Colonic mucosa (tissue), 4 donors: Measurements from ENCODE around the gene PTTG1IP. TPM values are rescaled to one million over a fixed set of nuclear protein-coding genes. Genes with fewer than 3 reads are reported as not detected.
"Not testable (repeated sequence)": the region's sequence is repeated elsewhere in the genome, so short reads cannot be mapped to it uniquely, and the experiment has no call there.

Experiments used
- DNase-seq: peaks from one replicate; pipeline ENCODE4 v3.0.0-alpha.2; 2020
- H3K27ac ChIP-seq: fragments of 200-600 bp; one replicate; pipeline ENCODE4 v1.8.0; 2021
- H3K27me3 ChIP-seq: fragments of 200-600 bp; one replicate; pipeline ENCODE4 v1.8.0; 2021
- H3K36me3 ChIP-seq: fragments of 200-600 bp; one replicate; pipeline ENCODE4 v1.8.0; 2021
- H3K4me1 ChIP-seq: fragments of 200-600 bp; one replicate; pipeline ENCODE4 v1.8.0; 2021; ENCODE audit warnings: mild to moderate bottlenecking
- H3K4me3 ChIP-seq: fragments of 200-600 bp; one replicate; pipeline ENCODE4 v1.8.0; 2021
- H3K9ac ChIP-seq, 2 donors: one replicate each; pipeline ENCODE4 v1.7.0; 2013; ENCODE audit warnings: control low read depth in 2 of 2, low read depth in 2 of 2, low read length in 2 of 2
- H3K9me3 ChIP-seq: fragments of 200-600 bp; one replicate; pipeline ENCODE4 v1.8.0; 2021
- intact Hi-C: fragments of 100-400 bp; cut with DNase I; formaldehyde crosslinking; loops from one replicate; pipeline ENCODE4 v1.14.1; 2022
- total RNA-seq, 2 donors: library from RNA; stranded (reverse); fragmentation: NEBNext Ultra II Directional in 1 of 2; extraction: Animal tissue kit (Norgen Biotek cat#: 25700) in 1 of 2; gene quantifications; one replicate each; pipeline ENCODE4 v1.2.1, GENCODE V29; 2021
- TF ChIP-seq, protein P1 (sequence below): fragments of 200-600 bp; IDR thresholded peaks from one replicate; pipeline ENCODE4 v1.8.0; 2022; ENCODE audit warnings: antibody characterized with exemption, mild to moderate bottlenecking
- donor health status: healthy.
- donor health status: DM: no; HTN: no; CAD: no.
- donor health status: DM: no; HTN: no; CAD: no.

Gene PTTG1IP
- total RNA-seq, 2 donors from 2014 or later: 218 to 414 TPM

GRCh38 chr21:44834951-44835646, 38.4 kb downstream of the PTTG1IP start:
- no peaks in the 10 kb centered on the region for H3K4me1 ChIP-seq
- no peak overlapping the region for H3K9ac ChIP-seq
- no peaks in the 10 kb centered on the region for H3K27me3 ChIP-seq
- intact Hi-C loops: no loop called here
- DNase-seq: no peak
- no peaks in the 10 kb centered on the region for H3K9me3 ChIP-seq
- TF ChIP-seq, protein P1, sequence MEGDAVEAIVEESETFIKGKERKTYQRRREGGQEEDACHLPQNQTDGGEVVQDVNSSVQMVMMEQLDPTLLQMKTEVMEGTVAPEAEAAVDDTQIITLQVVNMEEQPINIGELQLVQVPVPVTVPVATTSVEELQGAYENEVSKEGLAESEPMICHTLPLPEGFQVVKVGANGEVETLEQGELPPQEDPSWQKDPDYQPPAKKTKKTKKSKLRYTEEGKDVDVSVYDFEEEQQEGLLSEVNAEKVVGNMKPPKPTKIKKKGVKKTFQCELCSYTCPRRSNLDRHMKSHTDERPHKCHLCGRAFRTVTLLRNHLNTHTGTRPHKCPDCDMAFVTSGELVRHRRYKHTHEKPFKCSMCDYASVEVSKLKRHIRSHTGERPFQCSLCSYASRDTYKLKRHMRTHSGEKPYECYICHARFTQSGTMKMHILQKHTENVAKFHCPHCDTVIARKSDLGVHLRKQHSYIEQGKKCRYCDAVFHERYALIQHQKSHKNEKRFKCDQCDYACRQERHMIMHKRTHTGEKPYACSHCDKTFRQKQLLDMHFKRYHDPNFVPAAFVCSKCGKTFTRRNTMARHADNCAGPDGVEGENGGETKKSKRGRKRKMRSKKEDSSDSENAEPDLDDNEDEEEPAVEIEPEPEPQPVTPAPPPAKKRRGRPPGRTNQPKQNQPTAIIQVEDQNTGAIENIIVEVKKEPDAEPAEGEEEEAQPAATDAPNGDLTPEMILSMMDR: no peak
- H3K4me3 ChIP-seq: no peak overlapping the region
- no peak overlapping the region for H3K27ac ChIP-seq
- no peaks in the 10 kb centered on the region for H3K36me3 ChIP-seq

DNA sequence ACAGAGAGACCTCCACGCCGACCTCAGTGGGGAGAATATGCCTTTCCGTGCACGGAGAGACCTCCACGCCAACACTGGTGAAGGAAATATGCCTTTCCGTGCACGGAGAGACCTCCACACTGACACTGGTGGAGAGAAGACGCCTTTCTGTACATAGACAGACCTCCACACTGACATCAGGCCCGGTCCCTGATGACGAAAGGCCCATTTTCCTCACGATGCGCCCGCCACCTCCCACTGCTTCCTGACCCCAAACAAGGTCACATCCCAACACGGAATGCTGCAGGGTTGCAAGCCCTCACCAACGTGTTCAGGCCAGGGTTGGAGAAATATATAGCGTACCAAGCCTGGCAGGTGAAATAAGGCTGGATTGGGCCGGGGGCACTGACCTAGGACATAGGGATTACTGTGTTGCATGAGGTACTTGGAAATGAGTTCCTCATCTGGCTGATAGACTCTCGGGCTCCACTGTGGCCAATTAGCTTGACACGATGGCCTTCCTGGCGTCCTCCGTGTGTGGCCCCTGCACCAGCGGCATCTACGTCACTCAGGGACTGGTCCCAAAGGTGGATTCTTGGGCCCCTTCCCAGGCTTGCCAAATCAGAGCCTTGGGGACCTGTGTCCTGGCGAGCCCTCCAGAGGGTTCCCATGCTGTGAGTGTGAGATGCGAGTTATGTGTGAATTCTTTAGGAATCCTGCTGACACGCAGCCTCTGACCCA, 39.1 kb downstream of the PTTG1IP start:
- no peaks in the 10 kb centered on the region for H3K4me1 ChIP-seq

GRCh38 chr21:44833663-44834062, 39.8 kb downstream of the PTTG1IP start:
- TF ChIP-seq, protein P1: no peak
- no peak overlapping the region for H3K27ac ChIP-seq
- no peaks in the 10 kb centered on the region for H3K4me1 ChIP-seq
- no peaks in the 10 kb centered on the region for H3K36me3 ChIP-seq
- no peak overlapping the region for H3K9ac ChIP-seq
- DNase-seq: no peak
- no peak overlapping the region for H3K4me3 ChIP-seq
- no peaks in the 10 kb centered on the region for H3K27me3 ChIP-seq
- intact Hi-C loops: no loop called here
- no peaks in the 10 kb centered on the region for H3K9me3 ChIP-seq

More for the DNA sequence above, 39.1 kb downstream of the PTTG1IP start:
- H3K36me3 ChIP-seq: no peaks in the 10 kb centered on the region
- no peak overlapping the region for H3K27ac ChIP-seq
- TF ChIP-seq, protein P1: no peak
- intact Hi-C loops: no loop called here
- H3K4me3 ChIP-seq: no peak overlapping the region
- no peak overlapping the region for H3K9ac ChIP-seq
- no peaks in the 10 kb centered on the region for H3K9me3 ChIP-seq
- H3K27me3 ChIP-seq: no peaks in the 10 kb centered on the region
- DNase-seq: no peak

GRCh38 chr21:44832516-44833255, 40.8 kb downstream of the PTTG1IP start:
- H3K4me1 ChIP-seq, H3K27ac ChIP-seq, H3K4me3 ChIP-seq, H3K36me3 ChIP-seq, H3K9me3 ChIP-seq, DNase-seq, H3K27me3 ChIP-seq, H3K9ac ChIP-seq, intact Hi-C loops: not testable (repeated sequence)

DNA sequence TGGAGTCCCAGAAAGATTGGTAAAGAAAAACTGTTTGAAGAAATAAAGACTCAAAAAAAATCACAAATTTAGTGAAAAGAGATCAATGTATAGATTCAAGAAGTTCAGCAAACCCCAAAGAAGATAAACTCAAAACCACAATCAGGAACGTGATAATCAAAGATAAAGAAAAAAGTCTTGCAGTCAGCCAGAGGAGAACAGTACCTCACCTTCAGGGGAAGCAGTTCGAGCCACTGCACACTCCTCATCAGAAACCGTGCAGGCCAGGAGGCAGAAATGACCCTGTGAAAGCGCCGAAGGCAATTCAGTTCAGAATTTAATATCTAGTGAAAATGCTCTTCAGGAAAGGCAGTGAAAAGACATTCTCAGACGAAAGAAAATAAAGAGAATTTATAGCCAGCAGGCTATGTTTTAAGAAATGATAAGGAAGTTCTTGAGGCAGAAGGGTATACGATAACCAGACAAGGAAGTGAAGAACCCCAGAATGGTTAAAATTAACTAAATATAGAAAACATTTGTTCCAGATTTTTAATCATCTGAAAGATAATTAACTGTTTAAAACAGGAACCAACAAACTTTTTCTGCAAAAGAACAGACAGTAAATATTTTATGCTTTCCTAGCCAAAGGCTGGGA, 42.1 kb downstream of the PTTG1IP start:
- no peak overlapping the region for H3K4me3 ChIP-seq
- no peak overlapping the region for H3K27ac ChIP-seq
- no peaks in the 10 kb centered on the region for H3K36me3 ChIP-seq
- H3K4me1 ChIP-seq: no peaks in the 10 kb centered on the region
- no peaks in the 10 kb centered on the region for H3K9me3 ChIP-seq
- intact Hi-C loops: no loop called here
- TF ChIP-seq, protein P1: no peak
- no peak overlapping the region for H3K9ac ChIP-seq
- H3K27me3 ChIP-seq: no peaks in the 10 kb centered on the region
- no peak for DNase-seq
